GM21723 (cell line): ENCODE data around the gene DDX6.

Source experiments
- ATAC-seq: cut with Tn5 transposase; IDR thresholded peaks from one replicate; pipeline ENCODE4 v1.9.1; 2021; ENCODE audit warnings: mild to moderate bottlenecking, moderate library complexity; ENCODE audit not compliant: unreplicated experiment

The DDX6 gene

DNA sequence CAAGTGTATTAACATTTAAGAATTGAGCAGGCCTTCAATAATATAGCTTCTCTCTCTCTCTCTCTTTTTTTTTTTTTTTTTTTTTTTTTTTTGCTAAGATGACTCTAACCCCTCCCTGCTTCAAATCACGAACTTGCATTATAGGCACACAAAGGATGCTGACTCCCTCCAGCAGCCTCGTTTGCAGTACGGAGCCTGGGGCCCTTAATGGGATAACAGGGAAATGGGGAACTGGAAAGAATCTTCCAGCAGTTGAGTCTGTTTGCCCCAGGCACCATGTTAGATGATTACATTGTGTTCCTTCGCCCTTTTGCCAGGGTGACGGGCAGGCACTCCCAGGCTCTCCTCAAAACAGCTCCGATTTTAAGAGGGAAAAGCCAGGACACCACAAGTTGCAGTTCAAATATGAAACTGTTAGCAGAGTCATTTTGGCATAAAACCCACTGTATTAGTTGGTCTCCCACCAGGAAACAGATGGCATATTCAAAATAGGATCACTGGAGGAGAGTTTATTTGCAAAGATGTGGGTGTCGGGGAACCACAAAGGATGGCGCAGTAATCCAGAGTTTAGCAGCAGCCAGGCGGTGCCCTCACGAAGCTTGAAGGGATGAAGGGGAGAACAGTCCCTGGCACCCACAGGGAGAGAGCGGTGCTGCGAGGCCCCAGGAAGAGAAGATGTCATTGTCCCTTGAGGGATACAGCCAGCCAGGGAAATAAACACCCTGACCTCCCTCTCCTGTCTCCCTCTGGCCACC lies 85.0 kb downstream of the DDX6 start:
- no peak for ATAC-seq

DNA sequence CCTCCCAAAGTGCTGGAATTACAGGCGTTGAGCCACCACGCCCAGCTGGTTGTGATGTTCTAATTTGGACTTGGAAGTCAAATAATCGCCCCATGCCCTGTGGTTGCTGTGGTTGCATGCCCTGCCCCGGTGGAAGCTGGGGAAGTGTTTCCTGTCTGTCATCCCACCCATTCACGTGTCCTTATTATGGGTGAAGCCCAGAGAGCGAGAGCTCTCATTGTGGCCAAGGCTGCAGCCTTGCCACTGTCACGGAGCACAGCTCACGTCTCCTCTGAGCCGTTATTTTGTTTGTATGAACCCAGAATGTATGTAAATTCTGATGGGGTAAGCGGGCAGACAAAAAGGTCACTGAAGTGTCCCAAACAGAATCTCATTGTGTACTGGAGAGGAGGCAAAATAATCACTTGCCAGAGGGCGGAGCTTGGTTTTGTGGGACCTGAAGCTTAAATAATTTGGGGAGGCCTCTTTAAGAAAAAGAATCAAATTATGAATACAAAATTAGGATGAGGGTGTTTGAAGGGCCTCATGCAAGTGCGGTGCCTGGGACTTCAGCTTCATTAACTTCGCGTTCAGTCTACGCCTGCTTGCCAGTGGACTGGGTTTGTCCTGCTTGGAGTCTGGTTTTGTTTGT lies 85.7 kb downstream of the DDX6 start:
- ATAC-seq: no peak

DNA sequence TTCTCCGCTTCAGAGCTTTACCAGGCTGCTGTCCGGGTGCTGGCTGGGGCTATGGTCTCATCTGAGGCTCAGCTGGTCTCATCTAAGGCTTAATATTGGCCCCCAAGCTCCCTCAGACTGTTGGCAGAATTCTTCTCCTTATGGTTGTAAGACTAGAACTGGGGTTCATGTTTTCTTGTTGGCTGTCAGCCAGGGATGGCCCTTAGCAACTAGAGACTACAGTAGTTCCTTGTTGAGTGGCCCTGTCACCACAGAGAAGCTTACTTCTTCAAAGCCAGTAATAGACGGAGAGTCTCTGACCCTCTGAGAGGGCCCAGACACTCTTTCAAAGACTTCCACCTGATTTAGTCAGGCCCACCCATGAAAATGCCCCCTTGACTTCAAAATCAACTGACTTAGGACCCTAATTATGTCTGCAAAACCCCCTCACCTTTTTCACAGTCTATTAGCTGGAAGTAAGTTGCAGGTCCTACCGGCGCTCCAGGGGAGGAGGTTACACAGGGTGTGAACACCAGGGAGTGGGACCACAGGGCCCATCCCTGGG lies 87.3 kb downstream of the DDX6 start:
- no peak for ATAC-seq

- ATAC-seq: no peak
Observed at GRCh38 chr11:118699506-118700220, 91.3 kb downstream of the DDX6 start.
